AG04450 (cell line): ENCODE measurements around the gene NFIA. TPM values are rescaled to one million over a fixed set of nuclear protein-coding genes. Genes with fewer than 3 reads are reported as not detected.

Source experiments
- CTCF ChIA-PET: fragments of 300-600, 350-600 bp; formaldehyde crosslinking; extraction: SDS; loops from one replicate; lab custom pipeline; 2022; ENCODE audit warnings: antibody characterized with exemption, inconsistent platforms; lab: Charles Lee
- POLR2A ChIA-PET: fragments of 350-600 bp; formaldehyde crosslinking; extraction: SDS; loops from one replicate; lab custom pipeline; 2021; ENCODE audit warnings: antibody characterized with exemption, inconsistent platforms; lab: Yijun Ruan, JAX
- DNase-seq: peaks from one replicate; pipeline ENCODE4 v3.0.0-alpha.2; 2011; ENCODE audit warnings: low read depth, low spot score
- H3K27ac ChIP-seq: one replicate; pipeline ENCODE4 v1.5.1; 2012; ENCODE audit warnings: low read depth, low read length, control low read depth
- H3K27me3 ChIP-seq: one replicate; pipeline ENCODE4 v1.6.0; 2012; ENCODE audit warnings: low read length; ENCODE audit not compliant: control insufficient read depth, insufficient read depth
- H3K4me3 ChIP-seq: 2 replicates; pipeline ENCODE4 v1.5.1; 2011; ENCODE audit warnings: mild to moderate bottlenecking, low read depth, low read length, control low read depth
- H3K9me3 ChIP-seq: 2 replicates; pipeline ENCODE4 v1.5.1; 2012; ENCODE audit warnings: low read length; ENCODE audit not compliant: control insufficient read depth, insufficient read depth
- polyA plus RNA-seq: library from polyadenylated mRNA; depleted of rRNA; stranded (reverse); fragments of >200 nt; gene quantifications from 2 replicates; pipeline ENCODE4 v1.2.3, GENCODE V29; 2011
- TF ChIP-seq, protein P1 (sequence below): IDR thresholded peaks from 2 replicates; pipeline ENCODE4 v1.5.1; 2011; ENCODE audit warnings: low read depth, low read length, control low read depth, inconsistent platforms

Gene NFIA
- polyA plus RNA-seq, 1 experiment: 3.9 TPM

DNA sequence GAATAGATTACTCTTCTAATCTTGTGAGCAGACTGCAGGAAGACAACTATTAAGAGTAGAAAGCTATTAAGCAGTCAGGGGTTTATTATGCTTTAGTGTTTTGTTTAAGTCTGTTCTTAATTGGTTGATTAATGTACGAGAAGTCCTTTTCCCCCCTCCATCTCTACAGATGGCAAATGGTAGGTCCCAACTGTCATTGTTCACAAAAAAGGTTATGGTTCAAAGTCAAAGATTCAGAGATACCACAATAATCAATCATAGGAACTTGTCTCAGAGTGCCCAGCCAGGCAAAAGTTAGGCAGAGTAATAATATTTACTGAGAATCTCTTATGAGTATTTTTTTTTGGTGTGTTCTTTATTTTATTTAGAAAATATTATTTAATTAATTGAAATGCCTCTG lies 26.8 kb downstream of the NFIA start:
- POLR2A ChIA-PET: no interaction called here
- CTCF ChIA-PET: no interaction called here

DNA sequence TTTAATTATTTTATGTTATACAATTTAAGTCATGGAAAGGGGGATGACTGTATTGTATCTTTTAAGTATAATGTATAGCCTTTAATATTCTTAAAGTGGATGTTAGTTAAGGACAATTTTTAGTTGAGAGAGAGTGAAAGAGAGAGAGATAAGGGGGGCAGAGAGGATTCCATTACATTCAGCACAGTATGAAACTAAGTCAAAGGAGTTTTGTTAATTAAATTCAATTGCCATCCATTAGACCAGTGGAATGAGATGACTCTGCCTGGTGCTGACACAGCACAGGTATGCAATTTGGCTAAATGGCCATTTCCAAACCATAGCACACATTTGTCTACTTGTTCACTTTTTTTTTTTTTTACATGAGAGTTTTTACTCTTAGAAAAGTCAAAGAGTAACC lies 27.5 kb downstream of the NFIA start:
- Histone ChIP-seq H3K4me3 (no peak overlapping the region), H3K27ac (no peak overlapping the region), H3K27me3 (no peaks in the 10 kb centered on the region), H3K9me3 (no peaks in the 10 kb centered on the region)
- ChIA-PET POLR2A (no interaction called here), CTCF (interaction anchor here (1.0 kb wide), 1 partner anchor 60 kb away, joined by 3 read pairs; no protein-coding TSS in a partner anchor)
- TF ChIP-seq, protein P1, sequence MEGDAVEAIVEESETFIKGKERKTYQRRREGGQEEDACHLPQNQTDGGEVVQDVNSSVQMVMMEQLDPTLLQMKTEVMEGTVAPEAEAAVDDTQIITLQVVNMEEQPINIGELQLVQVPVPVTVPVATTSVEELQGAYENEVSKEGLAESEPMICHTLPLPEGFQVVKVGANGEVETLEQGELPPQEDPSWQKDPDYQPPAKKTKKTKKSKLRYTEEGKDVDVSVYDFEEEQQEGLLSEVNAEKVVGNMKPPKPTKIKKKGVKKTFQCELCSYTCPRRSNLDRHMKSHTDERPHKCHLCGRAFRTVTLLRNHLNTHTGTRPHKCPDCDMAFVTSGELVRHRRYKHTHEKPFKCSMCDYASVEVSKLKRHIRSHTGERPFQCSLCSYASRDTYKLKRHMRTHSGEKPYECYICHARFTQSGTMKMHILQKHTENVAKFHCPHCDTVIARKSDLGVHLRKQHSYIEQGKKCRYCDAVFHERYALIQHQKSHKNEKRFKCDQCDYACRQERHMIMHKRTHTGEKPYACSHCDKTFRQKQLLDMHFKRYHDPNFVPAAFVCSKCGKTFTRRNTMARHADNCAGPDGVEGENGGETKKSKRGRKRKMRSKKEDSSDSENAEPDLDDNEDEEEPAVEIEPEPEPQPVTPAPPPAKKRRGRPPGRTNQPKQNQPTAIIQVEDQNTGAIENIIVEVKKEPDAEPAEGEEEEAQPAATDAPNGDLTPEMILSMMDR: no peak
- DNase-seq: no peak

More for the DNA sequence above, 26.8 kb downstream of the NFIA start:
- no peak overlapping the region for H3K27ac ChIP-seq
- DNase-seq: no peak
- no peak overlapping the region for H3K4me3 ChIP-seq
- no peaks in the 10 kb centered on the region for H3K27me3 ChIP-seq
- H3K9me3 ChIP-seq: no peaks in the 10 kb centered on the region
- TF ChIP-seq, protein P1: no peak

DNA sequence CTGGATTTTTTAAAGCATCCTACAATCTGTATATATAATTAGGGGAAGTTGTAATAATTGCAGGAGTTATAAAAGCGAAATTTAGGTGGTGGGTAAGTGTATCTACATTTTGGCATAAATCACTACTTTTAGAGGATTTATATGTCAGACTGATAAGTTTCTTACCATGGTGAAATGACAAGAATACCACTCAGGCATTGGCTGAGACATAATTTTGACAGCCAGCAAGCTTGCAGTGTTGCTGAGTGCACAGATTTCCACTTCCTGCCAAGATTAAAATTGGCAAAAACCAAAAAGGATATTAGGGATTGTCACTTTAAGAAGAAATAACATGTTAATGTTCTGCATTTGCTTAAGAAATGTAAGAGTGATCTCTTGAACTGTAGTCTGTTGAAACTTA lies 28.2 kb downstream of the NFIA start:
- H3K27me3 ChIP-seq: no peaks in the 10 kb centered on the region
- ChIA-PET CTCF (interaction anchor here (1.0 kb wide), 1 partner anchor 61 kb away, joined by 3 read pairs; no protein-coding TSS in a partner anchor), POLR2A (no interaction called here)
- H3K9me3 ChIP-seq: no peaks in the 10 kb centered on the region
- TF ChIP-seq, protein P1: no peak
- H3K4me3 ChIP-seq: no peak overlapping the region
- no peak overlapping the region for H3K27ac ChIP-seq
- no peak for DNase-seq

DNA sequence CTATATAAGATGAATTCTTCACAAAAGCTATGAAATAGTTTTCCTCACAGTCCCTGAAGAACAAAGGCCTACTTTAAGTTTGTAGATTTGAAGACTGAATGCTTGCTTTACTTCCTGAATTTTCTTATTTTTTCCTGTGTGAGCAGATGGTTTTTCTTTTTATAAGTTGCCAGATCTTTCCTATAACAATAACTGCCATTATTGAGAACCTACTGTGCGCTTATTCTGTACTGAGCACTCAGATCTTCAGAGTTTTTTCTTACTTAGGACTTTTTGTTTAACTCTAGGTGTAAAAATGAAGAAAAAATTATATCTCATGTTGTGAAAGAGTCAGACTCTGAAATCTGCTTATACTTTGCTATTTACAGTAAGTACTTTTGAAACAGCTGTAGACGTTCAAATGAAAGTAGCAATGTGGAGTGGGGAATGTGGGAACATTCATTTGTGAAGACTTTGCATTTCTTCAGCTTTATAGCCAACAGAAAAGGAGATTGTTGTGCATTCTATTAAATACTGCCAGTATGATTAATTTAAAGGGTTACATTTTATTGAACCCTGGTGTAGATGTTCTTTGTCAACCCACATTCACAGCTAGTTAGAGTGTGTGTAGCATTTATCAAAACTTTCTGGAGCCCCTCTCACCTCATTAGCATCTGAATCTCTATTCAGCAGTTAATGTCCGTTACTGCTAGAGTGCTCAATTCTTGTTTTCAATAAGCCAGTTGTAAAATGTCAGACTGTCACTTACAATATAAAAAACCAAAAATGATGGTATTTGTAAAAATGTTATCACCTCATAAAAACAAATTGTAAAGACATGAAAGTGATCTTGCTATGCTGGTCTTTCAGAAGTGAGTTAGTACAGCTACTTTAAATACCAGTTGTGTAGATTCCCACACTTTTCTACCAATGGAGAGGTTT lies 29.0 kb downstream of the NFIA start:
- H3K4me3 ChIP-seq: no peak overlapping the region
- H3K9me3 ChIP-seq: no peaks in the 10 kb centered on the region
- no peaks in the 10 kb centered on the region for H3K27me3 ChIP-seq
- ChIA-PET POLR2A (no interaction called here), CTCF (no interaction called here)
- TF ChIP-seq, protein P1: no peak
- no peak overlapping the region for H3K27ac ChIP-seq
- no peak for DNase-seq
